Testis (tissue), 3 donors: ENCODE results near the gene PITPNC1. TPM values are rescaled to one million over a fixed set of nuclear protein-coding genes. Genes with fewer than 3 reads are reported as not detected.

ENCODE experiments used
- DNase-seq: peaks from one replicate; pipeline ENCODE4 v3.0.0-alpha.2; 2019
- H3K27ac ChIP-seq, 2 donors: fragments of 200-600 bp; sonication (generic); one replicate each; pipeline ENCODE4 v1.5.1; 2019
- H3K27me3 ChIP-seq: fragments of 200-600 bp; sonication (generic); one replicate; pipeline ENCODE4 v1.5.1; 2019
- H3K36me3 ChIP-seq: fragments of 200-600 bp; sonication (generic); one replicate; pipeline ENCODE4 v1.5.1; 2017; ENCODE audit warnings: low read depth; ENCODE audit errors: missing control alignments
- H3K4me1 ChIP-seq: fragments of 200-600 bp; sonication (generic); one replicate; pipeline ENCODE4 v1.5.1; 2019
- H3K4me3 ChIP-seq, 2 donors: fragments of 200-600 bp; sonication (generic); one replicate each; pipeline ENCODE4 v1.5.1; 2017 to 2019
- H3K9me3 ChIP-seq: fragments of 200-600 bp; sonication (generic); one replicate; pipeline ENCODE4 v1.5.1; 2017
- POLR2A ChIP-seq: fragments of 450-650 bp; IDR thresholded peaks from one replicate; pipeline ENCODE4 v1.6.1; 2017; ENCODE audit warnings: antibody characterized with exemption, mild to moderate bottlenecking, moderate library complexity
- WGBS, 2 donors: methylation state at CpG; one replicate each; pipeline ENCODE4 v1.1.5; 2018; 5-methylcytosine and 5-hydroxymethylcytosine counted together
- intact Hi-C: fragments of 100-400 bp; cut with DNase I; formaldehyde crosslinking; loops from one replicate; pipeline ENCODE4 v1.15.1; 2023; ENCODE audit warnings: low total_unique reads
- polyA plus RNA-seq: library from polyadenylated mRNA; stranded (reverse); fragments of 350-450 nt; fragmentation: Illumina TruSeq; extraction: RNeasy Lipid Tissue Mini Kit (QIAGEN cat#74804); gene quantifications from one replicate; pipeline ENCODE4 v1.2.3, GENCODE V29; 2014; ENCODE audit warnings: low read depth, low replicate concordance; ENCODE audit not compliant: insufficient read depth
- total RNA-seq, 2 donors: library from RNA; depleted of rRNA; stranded (reverse); fragments of >200 nt; gene quantifications; one replicate each; pipeline ENCODE4 v1.2.3, GENCODE V29; 2016
- TF ChIP-seq, protein P1 (sequence below), 3 experiments: fragments of 450-650 bp in 2 of 3; fragments of 200-600 bp in 1 of 3; sonication (generic) in 1 of 3; IDR thresholded peaks; one replicate each; pipeline ENCODE4 v1.5.1; 2016 to 2019; ENCODE audit warnings: antibody characterized with exemption in 3 of 3, mild to moderate bottlenecking in 2 of 3, moderate library complexity in 1 of 3

The PITPNC1 gene
- total and polyA plus RNA-seq, 3 donors from 2014 or later = 8.3 to 12.8 (median 12.2) TPM

GRCh38 chr17:67519801-67520251 is 142.7 kb downstream of the PITPNC1 start:
- Histone ChIP-seq H3K4me3 (no peak overlapping the region), H3K9me3 (no peaks in the 10 kb centered on the region), H3K27me3 (no peaks in the 10 kb centered on the region), H3K36me3 (no peaks in the 10 kb centered on the region), H3K27ac (no peak overlapping the region), H3K4me1 (peaks cover 19% of the 10 kb centered on the region)
- intact Hi-C loops = no loop called here
- DNase-seq = no peak
- WGBS, 2 donors = 85 to 88% methylated on average over 5 of the region's 5 CpGs
- no peak for TF ChIP-seq POLR2A
- TF ChIP-seq, protein P1, sequence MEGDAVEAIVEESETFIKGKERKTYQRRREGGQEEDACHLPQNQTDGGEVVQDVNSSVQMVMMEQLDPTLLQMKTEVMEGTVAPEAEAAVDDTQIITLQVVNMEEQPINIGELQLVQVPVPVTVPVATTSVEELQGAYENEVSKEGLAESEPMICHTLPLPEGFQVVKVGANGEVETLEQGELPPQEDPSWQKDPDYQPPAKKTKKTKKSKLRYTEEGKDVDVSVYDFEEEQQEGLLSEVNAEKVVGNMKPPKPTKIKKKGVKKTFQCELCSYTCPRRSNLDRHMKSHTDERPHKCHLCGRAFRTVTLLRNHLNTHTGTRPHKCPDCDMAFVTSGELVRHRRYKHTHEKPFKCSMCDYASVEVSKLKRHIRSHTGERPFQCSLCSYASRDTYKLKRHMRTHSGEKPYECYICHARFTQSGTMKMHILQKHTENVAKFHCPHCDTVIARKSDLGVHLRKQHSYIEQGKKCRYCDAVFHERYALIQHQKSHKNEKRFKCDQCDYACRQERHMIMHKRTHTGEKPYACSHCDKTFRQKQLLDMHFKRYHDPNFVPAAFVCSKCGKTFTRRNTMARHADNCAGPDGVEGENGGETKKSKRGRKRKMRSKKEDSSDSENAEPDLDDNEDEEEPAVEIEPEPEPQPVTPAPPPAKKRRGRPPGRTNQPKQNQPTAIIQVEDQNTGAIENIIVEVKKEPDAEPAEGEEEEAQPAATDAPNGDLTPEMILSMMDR (IDR thresholded peaks at IDR 0.05) = no peak

- TF ChIP-seq, protein P1 (IDR thresholded peaks at IDR 0.05) = no peak
- TF ChIP-seq POLR2A = no peak
- WGBS, 2 donors = 63% methylated on average over 13 of the region's 13 CpGs
- Histone ChIP-seq H3K4me3 (no peak overlapping the region), H3K36me3 (no peaks in the 10 kb centered on the region), H3K27me3 (no peaks in the 10 kb centered on the region), H3K4me1 (peaks cover 13% of the 10 kb centered on the region), H3K9me3 (no peaks in the 10 kb centered on the region), H3K27ac (no peak overlapping the region)
- intact Hi-C loops = no loop called here
- DNase-seq = peak; percentile 27
Observed at GRCh38 chr17:67520252-67520906, 143.3 kb downstream of the PITPNC1 start.

GRCh38 chr17:67520916-67521774 is 144.1 kb downstream of the PITPNC1 start:
- H3K27me3 ChIP-seq = no peaks in the 10 kb centered on the region
- no peaks in the 10 kb centered on the region for H3K36me3 ChIP-seq
- peaks cover 7% of the 10 kb centered on the region for H3K4me1 ChIP-seq
- intact Hi-C loops = no loop called here
- no peak for DNase-seq
- no peaks in the 10 kb centered on the region for H3K9me3 ChIP-seq
- no peak overlapping the region for H3K4me3 ChIP-seq
- WGBS, 2 donors = 80 to 83% methylated on average over 10 of the region's 10 CpGs
- no peak overlapping the region for H3K27ac ChIP-seq
- no peak for TF ChIP-seq POLR2A
- TF ChIP-seq, protein P1 (IDR thresholded peaks at IDR 0.05) = no peak

GRCh38 chr17:67521775-67522069 is 144.6 kb downstream of the PITPNC1 start:
- Histone ChIP-seq H3K4me1 (peaks cover 4% of the 10 kb centered on the region), H3K27me3 (no peaks in the 10 kb centered on the region), H3K27ac (no peak overlapping the region), H3K4me3 (no peak overlapping the region), H3K9me3 (no peaks in the 10 kb centered on the region), H3K36me3 (no peaks in the 10 kb centered on the region)
- 84 to 86% methylated on average over 9 of the region's 9 CpGs for WGBS, 2 donors
- DNase-seq = no peak
- intact Hi-C loops = no loop called here
- no peak for TF ChIP-seq POLR2A
- TF ChIP-seq, protein P1 (IDR thresholded peaks at IDR 0.05) = no peak
